ENCODE results near the gene TSPAN4.

The TSPAN4 gene

DNA sequence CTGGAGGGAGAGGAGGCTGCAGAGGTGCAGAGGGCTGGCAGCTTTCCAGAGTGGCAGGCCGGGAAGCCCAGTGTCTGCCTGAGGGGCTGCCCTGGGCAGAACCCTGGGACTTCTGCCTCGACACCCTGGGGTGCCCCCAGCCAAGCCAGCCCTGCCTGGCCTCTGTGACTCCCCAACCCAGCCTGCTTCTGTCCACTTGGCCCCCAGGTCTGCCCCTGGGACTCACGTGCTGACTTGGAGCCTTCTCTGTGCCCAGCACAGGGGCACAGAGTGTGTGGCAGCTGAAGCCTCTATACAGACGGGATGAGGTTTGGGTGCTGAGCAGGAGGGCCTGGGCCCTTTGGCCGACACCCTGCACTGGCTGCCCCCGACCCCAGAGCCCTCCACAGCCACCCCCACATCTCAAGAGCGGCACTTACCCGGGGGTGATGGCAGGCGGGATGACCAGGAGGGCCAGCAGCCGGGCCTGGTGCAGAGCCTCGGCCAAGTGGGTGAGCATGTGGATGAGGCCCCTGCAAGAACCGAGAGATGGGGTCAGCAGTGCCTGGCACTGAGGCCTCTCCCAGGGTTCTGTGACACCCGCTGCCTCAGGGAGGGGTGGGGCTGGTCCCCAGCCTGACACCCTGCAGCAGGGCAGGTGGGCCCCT lies 50.5 kb downstream of the TSPAN4 start:
- DNase-seq, result no peak

DNA sequence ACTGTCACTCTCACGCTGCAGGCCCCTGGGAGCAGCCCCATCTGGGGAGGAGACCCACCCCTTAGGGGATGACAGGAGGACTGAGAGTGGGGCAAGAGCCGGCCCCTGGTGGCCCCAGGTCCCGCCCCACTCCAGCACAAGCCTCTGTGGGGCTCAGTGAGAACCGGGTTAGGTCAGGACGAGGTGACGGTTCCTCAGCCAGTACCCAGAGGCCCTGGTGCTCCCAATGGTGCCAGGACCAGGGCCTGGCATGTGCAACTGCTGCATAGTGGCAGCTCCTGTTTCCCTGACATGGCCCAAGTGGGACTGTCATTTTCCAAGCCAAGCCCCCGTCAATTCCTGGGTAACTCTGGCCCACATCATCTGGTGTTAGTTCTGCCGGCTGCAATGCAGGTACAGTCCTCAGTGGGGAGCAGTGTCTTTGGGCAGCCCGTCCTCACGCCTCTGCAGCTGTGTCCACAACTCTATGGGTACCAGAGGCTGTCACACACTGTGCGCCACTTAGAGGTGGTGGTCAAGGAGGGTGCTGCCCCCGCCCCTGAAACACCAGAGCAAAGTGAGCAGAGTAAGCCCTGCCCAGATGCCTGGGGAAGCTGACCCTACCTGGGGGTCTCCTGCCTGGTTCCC lies 52.0 kb downstream of the TSPAN4 start:
- no peak for DNase-seq

DNA sequence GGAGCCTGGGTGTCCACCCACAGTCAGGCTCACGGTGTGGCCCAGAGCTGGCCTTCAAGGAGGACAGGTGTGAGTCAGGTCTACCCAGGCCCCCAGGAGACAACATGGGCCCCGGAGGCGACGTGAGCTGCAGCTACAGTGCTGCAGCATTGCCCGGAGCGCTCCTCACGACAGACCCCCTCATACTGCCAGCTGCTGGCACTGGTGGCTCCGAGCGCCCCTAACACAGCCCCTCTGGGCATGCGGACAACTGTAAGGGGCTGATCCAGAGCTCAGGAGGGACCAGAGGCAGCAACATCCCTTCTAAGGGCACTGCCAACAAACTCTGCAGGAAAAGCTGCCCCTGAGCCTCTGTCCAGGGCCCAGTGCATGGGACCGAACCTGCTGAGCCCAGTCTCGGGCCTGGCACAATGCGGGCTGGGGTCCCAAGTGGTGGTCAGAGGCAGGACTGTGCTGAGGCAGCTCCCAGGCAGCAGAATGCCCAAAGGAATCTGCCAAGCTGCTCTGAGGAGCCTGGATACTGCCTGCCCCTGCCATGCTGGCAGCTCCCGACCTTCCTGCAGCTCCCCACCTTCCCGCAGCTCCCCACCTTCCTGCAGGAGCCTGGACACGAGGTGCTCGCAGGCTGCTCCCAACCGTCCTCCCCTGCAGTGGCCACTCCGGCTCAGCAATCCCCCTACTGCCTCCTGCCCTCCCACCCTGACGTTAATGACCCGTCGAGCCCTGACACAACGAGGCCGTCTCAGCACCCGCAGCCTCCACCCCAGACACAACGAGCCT lies 52.9 kb downstream of the TSPAN4 start:
- DNase-seq, result no peak

DNA sequence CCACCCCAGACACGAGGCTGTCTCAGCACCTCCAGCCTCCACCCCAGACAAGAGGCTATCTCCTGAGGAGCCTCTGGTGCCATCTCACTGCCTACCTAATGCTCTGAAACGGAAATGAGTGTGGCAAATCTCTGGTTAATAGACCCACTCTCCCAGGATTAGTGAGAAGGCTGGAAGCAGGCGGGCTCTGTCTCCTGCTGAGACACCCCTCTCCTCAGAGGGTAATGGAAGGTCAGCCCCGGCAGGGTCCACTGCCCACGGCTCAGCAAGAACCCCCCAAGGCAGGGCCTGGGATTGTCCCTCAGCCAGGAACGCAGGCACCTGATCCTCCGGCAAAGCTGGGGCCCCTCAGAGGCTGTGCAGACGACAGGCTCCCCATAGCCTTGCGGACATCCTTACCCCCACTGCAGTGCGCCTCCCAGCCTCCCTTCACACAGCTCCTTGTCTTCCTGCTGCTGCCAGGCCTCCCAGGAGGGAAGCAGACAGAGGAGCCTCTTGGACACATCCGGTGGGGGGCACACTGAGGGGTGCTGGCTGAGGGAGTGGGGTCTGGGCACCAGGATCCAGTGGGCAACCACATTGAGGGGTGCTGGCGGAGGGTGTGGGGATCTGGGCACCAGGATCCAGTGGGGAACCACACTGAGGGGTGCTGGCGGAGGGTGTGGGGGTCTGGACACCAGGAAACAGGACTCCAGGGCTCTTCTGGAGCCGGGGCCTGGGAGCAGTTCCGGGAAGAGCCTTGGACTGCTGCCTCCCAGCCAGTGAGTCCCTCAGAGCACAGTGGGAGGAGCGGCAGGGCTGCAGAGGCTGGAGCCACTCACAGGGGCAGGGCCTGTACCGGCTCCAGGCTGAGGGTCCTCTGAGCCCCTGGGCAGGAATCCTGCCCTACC lies 54.8 kb downstream of the TSPAN4 start:
- no peak for DNase-seq

- no peak for DNase-seq
Observed at GRCh38 chr11:898143-898511, 55.5 kb downstream of the TSPAN4 start.

- DNase-seq, result no peak
Observed at GRCh38 chr11:898540-899190, 56.0 kb downstream of the TSPAN4 start.

GRCh38 chr11:899724-900123 lies 57.1 kb downstream of the TSPAN4 start:
- no peak for DNase-seq

DNA sequence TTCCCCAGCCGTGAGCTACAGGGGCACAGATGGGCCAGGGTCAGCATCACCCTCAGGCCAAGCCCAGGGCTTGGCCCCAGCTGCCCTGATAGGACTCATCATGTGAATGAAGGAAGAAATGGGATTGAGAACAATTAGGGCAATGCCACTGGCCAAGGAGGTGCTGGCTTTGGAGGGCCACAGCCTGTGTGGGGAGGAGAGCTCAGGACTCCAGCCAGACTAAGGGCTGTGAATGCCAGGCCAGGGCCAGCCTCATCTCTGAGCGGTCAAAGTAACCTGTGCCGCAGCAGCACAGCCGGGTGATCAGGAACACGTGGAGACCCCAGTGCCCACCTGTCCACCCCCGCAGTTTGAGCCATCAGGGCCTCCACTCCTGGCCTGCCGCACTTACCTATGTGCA lies 57.9 kb downstream of the TSPAN4 start:
- DNase-seq, result no peak

DNA sequence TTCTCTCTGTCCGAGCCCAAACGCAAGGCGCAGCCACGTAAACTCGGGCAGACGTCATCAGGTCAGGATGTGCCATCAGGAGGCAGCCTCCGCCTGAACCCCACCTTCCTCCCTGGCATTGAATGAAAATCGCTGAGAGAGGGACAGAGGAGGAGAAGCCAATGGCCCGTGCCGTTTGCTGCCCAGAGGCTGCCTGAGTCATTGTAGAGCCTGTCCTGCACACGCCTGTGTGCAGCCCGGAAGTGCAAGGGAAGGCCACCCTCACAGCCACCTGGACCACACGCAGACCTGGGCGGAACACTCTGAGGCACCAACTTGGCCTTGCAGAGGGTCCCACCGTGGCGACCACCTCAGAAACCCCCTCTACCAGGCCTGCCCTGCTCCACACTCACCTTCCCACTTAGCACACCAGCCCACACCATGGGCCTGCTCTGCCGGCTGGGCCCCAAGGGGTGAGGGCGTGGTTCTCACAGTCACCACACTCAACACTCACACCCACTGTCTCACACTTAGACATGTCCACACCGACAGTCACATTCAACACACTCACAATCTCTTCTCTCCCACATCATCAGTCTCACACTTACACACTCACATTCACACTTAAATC lies 58.9 kb downstream of the TSPAN4 start:
- no peak for DNase-seq

DNA sequence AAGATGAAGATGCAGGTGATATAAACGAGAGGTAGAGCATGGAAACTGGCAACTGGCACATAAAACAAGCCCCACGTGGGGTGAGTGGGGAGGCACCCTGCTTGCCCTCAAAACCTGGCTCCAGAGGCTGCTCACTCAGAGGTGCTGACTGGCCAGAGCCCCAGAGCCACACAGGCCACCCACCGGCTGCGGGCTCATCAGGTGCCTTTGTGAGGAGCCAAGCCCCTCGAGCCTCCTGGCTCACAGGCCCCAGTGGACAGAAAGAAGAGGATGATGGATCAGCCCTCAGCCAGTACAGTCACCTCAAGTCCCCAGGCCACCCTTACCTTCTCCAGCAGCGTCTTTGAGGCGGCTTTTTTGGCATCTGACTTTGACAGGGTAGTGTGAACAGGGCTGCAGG lies 61.7 kb downstream of the TSPAN4 start:
- no peak for DNase-seq

GRCh38 chr11:905952-906351 lies 63.3 kb downstream of the TSPAN4 start:
- no peak for DNase-seq

DNA sequence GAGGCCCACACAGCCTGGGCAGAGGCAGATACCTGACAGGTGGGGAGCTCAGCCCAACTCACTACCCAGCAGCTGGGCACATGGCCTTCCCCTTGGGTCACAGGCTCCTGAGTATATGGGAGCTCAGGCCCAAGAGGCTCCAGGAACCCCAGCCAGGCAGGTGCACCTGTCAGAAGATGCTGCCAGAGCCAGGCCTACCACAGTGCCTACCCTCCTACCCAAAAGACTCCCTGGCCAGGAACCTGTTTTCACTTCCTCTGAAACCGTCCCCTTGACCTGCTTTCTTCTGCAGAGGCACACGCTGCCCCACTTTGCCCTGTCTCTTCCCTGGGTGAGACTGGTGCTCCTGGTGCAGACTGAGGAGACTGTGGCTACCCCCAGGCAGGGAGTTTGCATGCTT lies 65.0 kb downstream of the TSPAN4 start:
- DNase-seq, result no peak

DNA sequence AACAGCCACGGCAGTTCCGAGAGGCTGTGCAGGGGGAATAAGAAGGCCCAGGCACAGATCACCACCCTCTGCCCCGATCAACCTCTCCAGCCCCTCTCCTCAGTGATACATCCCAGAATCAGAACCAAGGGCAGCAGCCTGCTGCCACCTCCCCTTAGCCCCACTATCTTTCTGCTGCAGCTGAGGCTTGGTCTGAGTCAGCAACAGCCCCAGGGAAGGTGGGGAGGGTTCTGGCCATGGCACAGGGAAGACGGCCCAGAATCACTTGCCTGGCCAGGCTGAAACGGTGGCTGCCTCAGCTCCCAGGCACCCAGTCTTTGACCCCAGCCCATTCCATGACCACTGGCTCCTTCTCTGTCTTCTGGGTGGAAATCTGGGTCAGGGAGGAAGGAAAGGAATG lies 65.6 kb downstream of the TSPAN4 start:
- no peak for DNase-seq

- no peak for DNase-seq
Observed at GRCh38 chr11:909406-909805, 66.8 kb downstream of the TSPAN4 start.

- no peak for DNase-seq
Observed at GRCh38 chr11:910044-910588, 67.5 kb downstream of the TSPAN4 start.

DNA sequence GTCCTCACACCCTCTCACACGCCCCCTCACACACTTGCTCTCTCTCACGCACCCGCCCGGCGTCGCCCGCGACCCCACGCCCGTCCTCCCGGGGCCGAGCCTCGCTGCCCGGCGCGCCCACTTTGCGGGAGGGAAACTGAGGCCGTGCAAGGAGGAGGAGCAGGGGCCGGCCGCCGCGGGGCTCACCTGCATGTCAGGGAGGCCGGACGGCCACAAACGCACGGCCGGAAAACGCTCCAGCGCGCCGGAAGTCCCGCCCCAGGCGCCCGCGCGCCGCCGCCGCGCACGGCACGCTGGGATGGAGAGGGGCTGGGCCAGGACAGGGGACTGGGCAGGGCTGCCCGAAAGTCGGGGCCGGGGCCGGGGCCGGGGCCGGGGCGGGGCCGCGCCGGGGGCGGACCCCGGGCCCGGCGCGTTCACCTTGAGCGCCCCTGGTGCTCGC lies 68.0 kb downstream of the TSPAN4 start, which contains the start of gene CHID1:
Gene CHID1 (minus strand): TSS at position 222 of the 442 bp plus-strand sequence. CDS start 5,994 bp downstream, outside the sequence.
- peak; percentile 56 for DNase-seq

DNA sequence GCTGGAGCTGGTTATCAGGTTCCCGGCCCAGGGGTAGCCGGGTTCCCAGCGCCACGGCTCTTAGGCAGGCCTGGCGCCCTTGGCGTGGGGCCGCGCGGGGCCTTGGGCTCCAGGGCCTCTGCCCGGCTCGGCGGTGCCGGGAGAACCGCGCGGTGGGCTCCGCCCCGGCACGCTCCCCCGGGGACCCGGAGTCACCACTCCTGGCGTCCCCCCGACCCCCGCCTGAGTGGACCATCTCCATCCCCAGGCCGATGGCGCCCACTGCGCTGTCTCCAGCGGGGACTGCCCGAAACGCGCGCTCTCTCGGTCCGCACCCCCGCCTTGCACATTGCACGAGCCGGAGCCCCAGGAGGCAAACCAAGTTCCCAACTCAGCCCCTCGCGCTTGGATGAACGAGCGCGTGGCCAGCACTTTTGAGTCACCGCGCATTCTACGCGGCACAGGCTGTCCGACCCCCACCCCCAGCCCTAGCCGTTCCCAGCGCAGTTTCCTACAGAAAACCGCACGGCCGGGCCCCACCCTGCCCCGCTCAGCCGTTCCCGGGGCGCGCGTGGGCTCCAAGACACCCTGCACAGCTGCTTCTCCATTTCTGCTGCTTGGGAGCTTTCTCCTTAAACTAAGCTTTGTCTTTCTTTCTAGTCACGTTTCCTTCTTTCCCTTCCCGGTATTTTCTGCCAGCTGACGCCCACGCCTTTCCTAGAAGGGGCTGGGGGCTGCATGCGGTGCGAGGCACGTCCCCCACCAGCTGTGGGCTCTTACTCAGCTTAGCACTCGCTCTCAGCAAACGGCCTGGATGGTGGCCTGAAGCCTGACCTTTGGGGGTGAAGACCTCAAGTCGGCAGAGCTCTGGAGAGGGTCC lies 68.6 kb downstream of the TSPAN4 start:
- no peak for DNase-seq

- DNase-seq, result no peak
Observed at GRCh38 chr11:911890-912219, 69.2 kb downstream of the TSPAN4 start.

- no peak for DNase-seq
Observed at GRCh38 chr11:912266-912665, 69.6 kb downstream of the TSPAN4 start.

DNA sequence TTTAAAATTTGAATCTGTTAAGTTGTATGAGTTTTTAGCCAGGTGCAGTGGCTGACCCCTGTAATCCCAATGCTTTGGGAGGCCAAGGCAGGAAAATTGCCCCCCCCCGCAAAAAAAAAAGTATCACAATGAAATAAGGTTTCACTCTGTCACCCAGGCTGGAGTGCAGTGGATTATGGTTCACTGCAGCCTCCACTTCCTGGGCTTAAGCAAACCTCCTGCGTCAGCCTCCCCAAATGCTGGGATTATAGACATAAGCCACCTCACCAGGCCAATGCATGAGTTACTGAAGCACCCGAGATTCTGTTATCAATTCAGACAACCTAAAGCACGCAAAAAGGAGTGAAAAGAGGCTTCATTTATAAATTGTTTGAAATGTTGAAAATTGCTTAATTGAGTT lies 70.4 kb downstream of the TSPAN4 start:
- no peak for DNase-seq

- no peak for DNase-seq
Observed at GRCh38 chr11:914204-914603, 71.6 kb downstream of the TSPAN4 start.

All from NCI-H510A (cell line).